B cell (primary cell): ENCODE data around the gene SENP1.

Experiments used
- EZH2 ChIP-seq: IDR thresholded peaks from 2 replicates; pipeline ENCODE4 v1.6.1; 2012; ENCODE audit warnings: borderline replicate concordance, low read depth, mild to moderate bottlenecking, moderate library complexity, low read length; ENCODE audit not compliant: insufficient read depth, poor library complexity, severe bottlenecking
- TF ChIP-seq, protein P1 (sequence below): fragments of 200-600 bp; IDR thresholded peaks from one replicate; pipeline ENCODE4 v1.8.0; 2022; ENCODE audit warnings: antibody characterized with exemption, mild to moderate bottlenecking

DNA sequence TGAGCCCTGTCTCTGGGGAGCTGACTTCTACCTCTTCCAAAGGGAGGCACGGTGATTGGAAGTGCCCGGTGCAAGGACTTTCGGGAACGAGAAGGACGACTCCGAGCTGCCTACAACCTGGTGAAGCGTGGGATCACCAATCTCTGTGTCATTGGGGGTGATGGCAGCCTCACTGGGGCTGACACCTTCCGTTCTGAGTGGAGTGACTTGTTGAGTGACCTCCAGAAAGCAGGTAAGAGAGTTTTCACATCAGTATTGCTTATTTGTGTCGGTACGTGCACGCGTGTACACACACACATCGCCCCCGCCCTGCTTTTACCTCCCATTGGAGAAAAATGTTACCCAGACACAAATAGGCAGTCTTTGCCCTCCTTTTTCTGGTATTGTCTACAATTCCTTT, 26.9 kb upstream of the SENP1 start:
- TF ChIP-seq, protein P1, sequence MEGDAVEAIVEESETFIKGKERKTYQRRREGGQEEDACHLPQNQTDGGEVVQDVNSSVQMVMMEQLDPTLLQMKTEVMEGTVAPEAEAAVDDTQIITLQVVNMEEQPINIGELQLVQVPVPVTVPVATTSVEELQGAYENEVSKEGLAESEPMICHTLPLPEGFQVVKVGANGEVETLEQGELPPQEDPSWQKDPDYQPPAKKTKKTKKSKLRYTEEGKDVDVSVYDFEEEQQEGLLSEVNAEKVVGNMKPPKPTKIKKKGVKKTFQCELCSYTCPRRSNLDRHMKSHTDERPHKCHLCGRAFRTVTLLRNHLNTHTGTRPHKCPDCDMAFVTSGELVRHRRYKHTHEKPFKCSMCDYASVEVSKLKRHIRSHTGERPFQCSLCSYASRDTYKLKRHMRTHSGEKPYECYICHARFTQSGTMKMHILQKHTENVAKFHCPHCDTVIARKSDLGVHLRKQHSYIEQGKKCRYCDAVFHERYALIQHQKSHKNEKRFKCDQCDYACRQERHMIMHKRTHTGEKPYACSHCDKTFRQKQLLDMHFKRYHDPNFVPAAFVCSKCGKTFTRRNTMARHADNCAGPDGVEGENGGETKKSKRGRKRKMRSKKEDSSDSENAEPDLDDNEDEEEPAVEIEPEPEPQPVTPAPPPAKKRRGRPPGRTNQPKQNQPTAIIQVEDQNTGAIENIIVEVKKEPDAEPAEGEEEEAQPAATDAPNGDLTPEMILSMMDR, result no peak
- no peak for TF ChIP-seq EZH2
